Measurements from ENCODE around the gene TRIM32. TPM values are rescaled to one million over a fixed set of nuclear protein-coding genes. Genes with fewer than 3 reads are reported as not detected.
A peak's percentile ranks its signal among the peaks of the same experiment; 100 is the strongest.

Gene TRIM32
- total RNA-seq, 2 experiments from 2014 or later: 11.4 to 13.9 TPM

GRCh38 chr9:116644091-116644688 lies 42.9 kb upstream of the TRIM32 start:
- Histone ChIP-seq H3K4me1 (ENCODE audit: insufficient read depth, low read length, poor library complexity, severe bottlenecking) (no peaks in the 10 kb centered on the region), H3K4me3 (ENCODE audit: low read depth, low read length, poor library complexity, severe bottlenecking) (no peak overlapping the region), H3K9me3 (ENCODE audit: low read length) (no peaks in the 10 kb centered on the region), H3K9me2 (ENCODE audit: insufficient read depth, low read length) (no peaks in the 10 kb centered on the region), H3K79me2 (ENCODE audit: insufficient read depth, low read depth, low read length) (no peaks in the 10 kb centered on the region), H2AFZ (ENCODE audit: low read length) (no peak overlapping the region), H4K20me1 (ENCODE audit: insufficient read depth, low read length) (no peaks in the 10 kb centered on the region), H3K4me2 (ENCODE audit: low read length) (no peak overlapping the region), H3K27ac (ENCODE audit: low read depth, low read length, poor library complexity, severe bottlenecking) (no peak overlapping the region), H3K36me3 (ENCODE audit: insufficient read depth, low read length) (no peaks in the 10 kb centered on the region)
- no TSS peak for BruUV-seq (replicated peaks)
- CTCF ChIA-PET (ENCODE audit: unreplicated experiment): no interaction called here
- intact Hi-C loops (cut with micrococcal nuclease; ENCODE audit: unreplicated experiment): no loop called here
- DNase-seq (ENCODE audit: low spot score): no peak
- TF ChIP-seq CTCF (conservative IDR thresholded peaks at IDR 0.05; ENCODE audit: low read length): no peak
- no peak for TF ChIP-seq EZH2phosphoT487 (IDR thresholded peaks at IDR 0.05; ENCODE audit: borderline replicate concordance, low read depth, low read length)
- POLR2A ChIA-PET: no interaction called here

GRCh38 chr9:116646661-116647514 lies 40.2 kb upstream of the TRIM32 start:
- H4K20me1 ChIP-seq (ENCODE audit: insufficient read depth, low read length): no peaks in the 10 kb centered on the region
- no peak overlapping the region for H2AFZ ChIP-seq (ENCODE audit: low read length)
- no peak overlapping the region for H3K4me2 ChIP-seq (ENCODE audit: low read length)
- no peak overlapping the region for H3K4me3 ChIP-seq (ENCODE audit: low read depth, low read length, poor library complexity, severe bottlenecking)
- CTCF ChIA-PET (ENCODE audit: unreplicated experiment): no interaction called here
- H3K9me3 ChIP-seq (ENCODE audit: low read length): no peaks in the 10 kb centered on the region
- TF ChIP-seq EZH2phosphoT487 (IDR thresholded peaks at IDR 0.05; ENCODE audit: borderline replicate concordance, low read depth, low read length) (no peak), CTCF (conservative IDR thresholded peaks at IDR 0.05; ENCODE audit: low read length) (peak; percentile 71)
- no peak overlapping the region for H3K27ac ChIP-seq (ENCODE audit: low read depth, low read length, poor library complexity, severe bottlenecking)
- H3K4me1 ChIP-seq (ENCODE audit: insufficient read depth, low read length, poor library complexity, severe bottlenecking): no peaks in the 10 kb centered on the region
- H3K36me3 ChIP-seq (ENCODE audit: insufficient read depth, low read length): no peaks in the 10 kb centered on the region
- POLR2A ChIA-PET: no interaction called here
- no peaks in the 10 kb centered on the region for H3K9me2 ChIP-seq (ENCODE audit: insufficient read depth, low read length)
- intact Hi-C loops (cut with micrococcal nuclease; ENCODE audit: unreplicated experiment): no loop called here
- peak; percentile 7 for DNase-seq (ENCODE audit: low spot score)
- H3K79me2 ChIP-seq (ENCODE audit: insufficient read depth, low read depth, low read length): no peaks in the 10 kb centered on the region
- BruUV-seq (replicated peaks): no TSS peak

- BruUV-seq (replicated peaks): no TSS peak
- no peaks in the 10 kb centered on the region for H3K4me1 ChIP-seq (ENCODE audit: insufficient read depth, low read length, poor library complexity, severe bottlenecking)
- no peak for DNase-seq (ENCODE audit: low spot score)
- H3K27ac ChIP-seq (ENCODE audit: low read depth, low read length, poor library complexity, severe bottlenecking): no peak overlapping the region
- POLR2A ChIA-PET: no interaction called here
- H3K4me2 ChIP-seq (ENCODE audit: low read length): no peak overlapping the region
- no peaks in the 10 kb centered on the region for H3K36me3 ChIP-seq (ENCODE audit: insufficient read depth, low read length)
- TF ChIP-seq EZH2phosphoT487 (IDR thresholded peaks at IDR 0.05; ENCODE audit: borderline replicate concordance, low read depth, low read length) (no peak), CTCF (conservative IDR thresholded peaks at IDR 0.05; ENCODE audit: low read length) (no peak)
- H4K20me1 ChIP-seq (ENCODE audit: insufficient read depth, low read length): no peaks in the 10 kb centered on the region
- no peaks in the 10 kb centered on the region for H3K79me2 ChIP-seq (ENCODE audit: insufficient read depth, low read depth, low read length)
- CTCF ChIA-PET (ENCODE audit: unreplicated experiment): no interaction called here
- intact Hi-C loops (cut with micrococcal nuclease; ENCODE audit: unreplicated experiment): no loop called here
- no peaks in the 10 kb centered on the region for H3K9me3 ChIP-seq (ENCODE audit: low read length)
- no peak overlapping the region for H3K4me3 ChIP-seq (ENCODE audit: low read depth, low read length, poor library complexity, severe bottlenecking)
- H2AFZ ChIP-seq (ENCODE audit: low read length): no peak overlapping the region
- H3K9me2 ChIP-seq (ENCODE audit: insufficient read depth, low read length): no peaks in the 10 kb centered on the region
Measured at GRCh38 chr9:116647515-116647809, 39.6 kb upstream of the TRIM32 start.
